Measurements from ENCODE around the gene IRF3.
A peak's percentile ranks its signal among the peaks of the same experiment; 100 is the strongest.
"Not testable (repeated sequence)": the region's sequence is repeated elsewhere in the genome, so short reads cannot be mapped to it uniquely, and the experiment has no call there.

IRF3 gene

DNA sequence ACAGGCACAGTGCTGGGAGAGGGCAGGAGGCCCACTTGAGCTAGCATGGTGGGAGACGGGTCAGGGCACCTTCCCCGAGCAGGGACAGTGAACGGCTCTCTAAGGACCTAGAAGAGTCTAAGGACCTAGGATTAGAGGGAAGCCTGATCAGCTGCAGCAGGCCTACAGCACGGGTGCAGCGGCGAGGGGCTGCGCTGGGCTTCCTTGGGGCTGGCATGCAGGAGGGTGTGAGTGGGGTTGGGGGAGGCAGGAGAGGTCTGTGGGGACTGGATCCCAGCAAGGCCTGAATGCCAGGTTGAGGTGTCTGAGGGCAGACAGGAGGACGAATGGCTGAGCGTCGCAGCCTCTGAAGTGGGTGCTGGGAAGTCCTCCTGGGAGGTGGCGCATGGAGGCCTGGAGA is 20.1 kb downstream of the IRF3 start:
- DNase-seq, result no peak

GRCh38 chr19:49643466-49643865 is 22.2 kb downstream of the IRF3 start:
- no peak for DNase-seq

DNA sequence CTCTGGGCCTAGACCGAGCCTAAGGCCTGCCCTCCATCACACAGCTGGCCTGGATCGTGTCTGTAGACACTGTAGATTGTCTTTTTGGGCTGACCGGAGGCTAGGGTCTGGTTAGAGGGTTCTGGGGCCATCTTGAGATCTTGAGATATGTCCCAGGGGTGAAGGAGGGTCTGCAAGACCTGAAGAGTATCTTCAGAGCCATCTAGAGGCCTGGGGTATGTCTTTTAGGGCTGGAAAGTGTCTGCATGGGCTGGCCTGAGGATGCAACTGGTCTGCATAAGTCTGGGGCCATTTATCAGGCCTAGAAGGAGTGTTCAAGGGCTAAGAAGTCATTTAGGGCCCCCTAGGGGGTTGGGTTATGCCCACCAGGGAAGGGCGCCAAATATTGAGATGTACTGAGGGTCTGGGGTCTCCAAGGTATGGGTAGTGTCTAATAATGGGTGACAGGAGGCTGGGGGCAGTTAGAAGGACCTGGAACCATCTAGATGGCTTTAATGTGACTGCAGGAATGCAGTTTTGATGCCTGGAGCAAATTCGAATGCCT is 23.1 kb downstream of the IRF3 start:
- no peak for DNase-seq

- DNase-seq, result peak; percentile 99
Measured at GRCh38 chr19:49641688-49642491, 23.8 kb downstream of the IRF3 start, which contains the start of gene SCAF1. Gene SCAF1 (plus strand): TSS chr19:49642209. CDS start chr19:49645027, 2,818 bp downstream.

DNA sequence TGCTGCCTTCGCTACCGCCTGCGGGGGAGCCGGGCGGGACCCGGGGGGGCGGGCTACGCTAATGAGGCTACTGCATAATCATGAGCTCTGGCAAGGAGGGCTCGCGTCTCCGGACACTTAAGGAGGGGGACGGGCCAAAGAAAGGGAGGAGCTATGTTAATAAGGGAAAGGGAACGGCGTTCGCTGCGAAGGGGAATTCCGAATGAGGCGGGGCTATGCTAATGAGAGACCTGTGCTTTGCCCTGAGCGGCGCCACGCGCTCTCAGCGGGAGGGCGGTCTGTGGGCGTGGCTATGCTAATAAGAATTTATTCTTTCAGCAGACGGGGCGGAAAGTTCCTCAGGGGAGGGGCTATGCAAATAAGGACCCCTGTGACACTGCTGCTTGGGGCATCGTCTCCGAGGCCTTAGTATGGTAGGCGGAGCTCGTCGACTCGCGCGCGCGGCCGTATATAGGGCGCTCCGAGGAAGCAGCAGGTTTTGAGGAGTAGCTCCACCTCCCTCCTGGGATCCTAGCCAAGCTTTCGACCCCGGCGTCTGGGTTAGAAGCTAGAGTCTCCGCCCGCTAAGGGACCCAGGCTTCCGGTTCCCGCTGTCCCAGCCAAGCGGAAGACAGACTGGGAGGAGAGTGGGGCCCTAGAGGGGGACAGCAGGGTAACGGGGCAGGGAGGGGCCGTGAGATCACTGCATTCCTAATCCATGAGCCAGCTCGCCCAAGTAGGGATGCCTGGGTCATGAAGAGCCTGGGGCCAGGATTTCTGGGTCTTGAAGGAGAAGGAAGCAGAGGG is 25.4 kb downstream of the IRF3 start, which contains the start of gene RRAS:
RRAS (minus strand) TSS at position 31 of the 786 bp plus-strand sequence. CDS start 45 bp downstream, outside the sequence.
- DNase-seq, result peak; percentile 99

DNA sequence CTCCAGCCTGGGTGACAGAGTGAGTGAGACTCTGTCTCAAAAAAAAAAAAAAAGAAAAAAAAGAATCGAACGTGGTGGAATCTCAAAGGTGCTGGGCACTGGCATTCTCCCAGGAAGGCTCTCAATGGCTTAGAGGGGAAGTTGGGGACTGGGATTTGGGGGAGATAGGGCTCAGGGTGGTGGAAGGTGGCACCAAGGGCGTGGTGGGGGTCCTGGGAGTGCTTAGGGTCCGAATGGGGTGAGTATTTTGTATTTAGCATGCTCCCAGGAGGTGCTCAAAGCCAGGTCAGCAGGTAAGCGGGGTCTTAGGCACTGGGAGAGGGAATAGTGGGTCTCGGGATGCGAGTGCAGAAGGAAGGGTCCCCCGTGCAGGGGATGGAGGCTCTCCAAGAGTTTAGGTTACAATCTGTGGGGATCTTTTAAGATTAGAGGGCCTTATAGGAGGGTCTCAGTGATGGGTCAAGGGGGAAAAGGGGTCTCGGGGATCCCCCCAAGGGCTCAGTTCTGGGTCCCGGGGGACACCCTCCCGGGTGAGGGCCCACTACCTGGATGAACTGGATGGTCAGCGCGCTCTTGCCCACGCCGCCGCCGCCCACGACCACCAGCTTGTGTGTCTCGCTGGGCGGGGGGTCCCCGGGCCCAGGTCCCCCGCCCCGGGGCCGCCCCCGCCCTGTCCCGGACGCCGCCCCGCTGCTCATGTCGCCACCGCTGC is 26.1 kb downstream of the IRF3 start:
- DNase-seq, result no peak

DNA sequence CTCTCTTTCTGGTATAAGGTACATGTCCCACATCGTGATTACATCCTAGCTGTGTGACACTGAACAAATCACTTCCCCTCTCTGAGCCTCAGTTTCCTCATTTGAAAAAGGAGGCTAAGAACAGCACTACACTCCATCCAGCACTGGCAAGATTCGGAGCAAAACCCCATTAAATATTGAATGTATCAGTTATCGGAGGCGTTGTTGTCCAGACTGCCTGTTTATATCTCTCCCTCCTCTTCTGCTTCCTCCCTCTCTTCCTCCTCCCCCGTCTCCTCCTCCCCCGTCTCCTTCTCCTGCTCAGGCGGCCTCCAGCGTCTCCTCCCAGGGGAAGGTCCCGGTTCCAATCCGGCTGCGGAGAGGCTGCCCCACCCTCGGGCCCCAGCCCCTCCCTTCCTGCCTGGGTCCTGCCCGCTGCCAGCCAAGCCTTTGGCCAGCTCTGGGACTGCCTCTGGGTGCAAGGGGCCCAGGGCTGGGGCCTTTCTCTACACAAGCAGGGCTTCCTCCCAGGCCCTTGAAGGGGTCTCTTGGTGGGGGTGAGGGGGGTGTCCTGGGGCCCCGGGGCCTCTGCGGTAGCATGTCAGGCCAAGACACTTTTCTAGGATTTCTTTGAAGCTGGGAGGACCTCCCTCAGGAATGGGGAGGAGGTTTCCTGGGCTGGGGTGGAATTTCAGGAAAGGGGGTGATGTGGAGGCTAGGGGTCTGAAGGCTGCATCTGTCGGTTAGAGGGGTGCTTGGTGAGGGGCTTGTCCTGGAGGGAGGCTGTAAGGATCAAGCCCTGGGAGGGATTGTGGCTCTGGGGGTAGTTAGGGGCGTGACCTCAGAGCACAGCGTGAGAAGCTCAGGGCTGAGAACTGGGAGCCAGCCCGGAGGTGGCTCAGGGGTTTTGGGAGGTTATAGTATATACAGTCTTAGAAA is 27.6 kb downstream of the IRF3 start:
- no peak for DNase-seq

DNA sequence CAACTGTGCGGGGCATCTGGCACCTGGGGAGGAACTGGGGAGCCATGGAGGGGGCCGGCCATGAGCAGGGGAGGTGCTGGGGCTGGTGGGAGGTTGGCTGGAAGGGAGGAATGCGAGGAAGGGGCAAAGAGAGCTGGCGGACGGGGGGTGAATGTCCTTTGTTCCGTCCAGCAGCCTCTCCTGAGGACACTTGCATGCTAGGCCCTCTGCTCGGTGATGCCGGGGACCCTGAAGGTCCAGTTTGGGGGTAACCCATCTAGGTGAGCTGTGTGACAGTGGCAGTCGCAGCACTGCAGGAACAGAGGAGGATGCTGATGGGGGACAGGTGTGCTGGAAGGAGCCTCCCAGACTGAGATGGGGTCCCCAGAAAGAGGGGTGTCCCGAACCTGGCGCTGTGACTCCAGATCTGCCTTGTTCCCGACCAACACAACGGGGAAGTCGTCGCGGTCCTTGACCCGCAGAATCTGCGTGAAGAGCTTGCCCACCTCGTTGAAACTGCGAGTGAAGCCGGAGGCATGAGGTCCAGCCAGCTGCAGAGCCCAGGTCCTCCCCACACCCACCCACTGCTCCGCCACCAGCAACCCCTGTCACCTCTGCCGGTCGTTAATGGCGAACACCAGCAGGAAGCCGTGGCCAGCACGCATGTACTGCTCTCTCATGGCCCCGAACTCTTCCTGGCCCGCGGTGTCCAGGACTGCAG is 29.3 kb downstream of the IRF3 start:
- no peak for DNase-seq

DNA sequence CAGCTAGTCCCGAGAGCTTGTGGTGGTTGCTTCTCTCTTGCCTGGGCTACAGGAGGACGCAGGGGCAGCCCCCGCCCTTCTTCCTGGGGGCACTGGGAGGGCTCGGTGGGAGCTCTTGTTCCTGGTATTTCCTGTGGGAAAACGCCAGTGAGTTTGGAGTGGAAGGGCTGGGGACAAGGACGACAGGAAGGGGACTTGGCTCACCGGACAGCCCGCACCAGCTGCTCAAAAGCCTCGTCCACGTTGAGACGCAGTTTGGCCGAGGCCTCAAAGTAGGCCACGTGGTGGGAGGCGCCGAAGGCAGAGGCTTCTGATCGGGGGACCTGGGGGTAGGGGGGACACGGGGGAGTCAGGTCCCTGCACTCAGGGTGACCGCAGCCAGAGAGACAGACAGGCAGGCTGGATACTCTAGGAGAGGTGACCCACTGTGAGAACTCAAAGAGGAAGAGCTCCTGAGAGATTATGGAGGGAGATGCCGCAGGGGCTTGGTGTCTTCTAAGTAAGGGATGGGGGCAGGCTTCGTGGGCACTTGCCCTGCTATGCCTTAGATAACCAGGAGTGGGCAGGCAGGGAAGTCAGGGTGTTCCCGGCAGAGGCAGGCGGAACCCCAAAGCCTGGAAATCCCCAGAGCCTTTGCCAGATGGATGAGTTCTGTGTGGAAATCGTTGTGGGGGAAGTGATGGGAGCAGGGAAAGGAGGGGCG is 30.0 kb downstream of the IRF3 start:
- DNase-seq, result no peak

- DNase-seq, result not testable (repeated sequence)
Measured at GRCh38 chr19:49633273-49633672, 32.4 kb downstream of the IRF3 start.

- no peak for DNase-seq
Measured at GRCh38 chr19:49632576-49632975, 33.1 kb downstream of the IRF3 start.

GRCh38 chr19:49631610-49632192 is 34.0 kb downstream of the IRF3 start:
- no peak for DNase-seq

GRCh38 chr19:49631014-49631588 is 34.6 kb downstream of the IRF3 start:
- no peak for DNase-seq

DNA sequence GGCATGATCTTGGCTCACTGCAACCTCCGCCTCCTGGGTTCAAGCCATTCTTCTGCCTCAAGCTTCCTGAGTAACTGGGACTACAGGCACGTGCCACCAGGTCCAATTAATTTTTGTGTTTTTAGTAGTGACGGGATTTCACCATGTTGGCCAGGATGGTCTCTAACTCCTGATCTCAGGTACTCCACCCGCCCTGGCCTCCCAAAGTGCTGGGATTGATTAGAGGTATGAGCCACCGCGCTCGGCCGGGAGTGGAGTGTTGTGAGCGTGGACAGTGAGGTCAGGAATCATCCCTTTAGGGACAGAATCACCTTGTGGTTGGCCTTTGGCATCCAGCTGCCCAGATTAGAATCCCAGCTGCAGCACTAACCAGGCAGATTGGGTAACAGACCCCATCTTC is 36.0 kb downstream of the IRF3 start:
- no peak for DNase-seq

DNA sequence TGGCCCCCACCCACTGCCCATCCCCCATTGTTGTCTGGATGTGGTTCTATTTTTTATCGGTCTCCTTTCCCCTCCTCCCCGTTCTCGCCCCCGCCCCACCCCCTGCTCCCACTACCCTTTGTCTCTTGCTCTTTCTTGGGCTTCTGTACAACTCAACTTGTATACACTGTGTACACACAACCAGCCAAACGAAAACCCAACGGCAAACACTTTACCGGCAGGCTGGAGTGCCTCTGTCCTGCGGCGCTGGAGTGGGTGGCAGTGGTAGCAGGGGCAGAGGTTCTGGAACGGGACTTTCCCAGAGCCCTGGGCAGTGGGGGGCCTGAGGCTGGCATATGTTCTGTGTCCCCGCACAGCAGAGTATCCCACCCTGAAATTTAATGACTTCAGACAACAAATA is 39.4 kb downstream of the IRF3 start:
- DNase-seq, result no peak

DNA sequence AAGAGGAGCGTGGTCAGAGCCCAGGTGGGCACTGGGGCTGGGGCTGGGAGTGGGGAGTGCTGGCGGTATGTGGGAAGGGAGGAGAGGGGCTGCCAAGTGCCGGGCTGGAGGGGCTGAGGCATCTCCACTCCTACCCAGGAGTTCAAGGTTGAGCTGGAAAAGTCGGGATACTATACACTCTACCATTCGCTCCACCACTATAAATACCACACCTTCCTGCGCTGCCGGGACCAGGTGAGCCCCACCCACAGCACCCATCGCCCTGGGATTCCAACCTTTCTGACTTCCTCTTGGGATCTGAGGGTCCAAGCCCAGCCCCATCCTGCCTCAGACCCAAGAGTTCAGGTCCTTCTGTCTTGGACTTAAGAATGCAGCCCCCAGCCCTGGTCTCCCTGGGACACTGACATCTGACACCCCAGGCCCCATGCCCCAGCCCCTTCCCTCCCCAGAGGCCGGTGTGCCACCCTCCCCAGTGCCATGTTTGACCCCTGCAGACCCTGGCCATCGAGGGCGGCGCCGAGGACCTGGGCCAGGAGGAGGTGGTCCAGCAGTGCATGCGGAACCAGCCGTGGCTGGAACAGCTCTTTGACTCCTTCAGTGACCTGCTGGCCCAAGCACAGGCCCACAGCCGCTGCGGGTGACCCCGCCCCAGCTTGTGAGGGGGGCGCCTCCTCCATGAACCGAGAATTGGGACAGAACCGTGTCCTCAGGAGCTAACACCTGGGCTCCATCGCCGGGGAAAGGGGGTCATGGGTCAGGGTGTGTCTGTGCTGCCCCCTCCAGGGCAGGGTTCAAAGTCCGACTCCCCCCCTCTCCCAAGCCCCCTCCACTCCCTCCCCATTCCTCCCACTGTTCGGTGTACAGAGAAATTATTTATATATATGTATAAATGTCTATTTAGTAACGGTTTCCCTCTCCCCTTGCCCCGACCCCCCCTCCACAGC is 40.4 kb downstream of the IRF3 start:
- DNase-seq, result no peak

DNA sequence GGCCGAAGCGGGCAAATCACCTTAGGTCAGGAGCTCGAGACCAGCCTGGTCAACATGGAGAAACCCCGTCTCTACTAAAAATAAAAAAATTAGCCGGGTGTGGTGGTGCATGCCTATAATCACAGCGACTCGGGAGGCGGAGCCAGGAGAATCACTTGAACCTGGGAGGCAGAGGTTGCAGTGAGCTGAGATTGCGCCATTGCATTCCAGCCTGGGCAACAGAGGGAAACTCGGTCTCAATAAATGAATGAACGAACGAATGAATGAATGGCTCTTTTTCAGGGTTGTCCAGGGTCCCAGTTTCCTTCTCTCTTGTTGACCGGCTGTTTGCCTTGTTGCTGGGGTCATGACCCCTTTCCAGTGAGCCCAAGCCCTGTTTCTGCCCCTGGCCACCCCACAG is 47.8 kb downstream of the IRF3 start:
- not testable (repeated sequence) for DNase-seq

- no peak for DNase-seq
Measured at GRCh38 chr19:49616945-49617344, 48.7 kb downstream of the IRF3 start.

DNA sequence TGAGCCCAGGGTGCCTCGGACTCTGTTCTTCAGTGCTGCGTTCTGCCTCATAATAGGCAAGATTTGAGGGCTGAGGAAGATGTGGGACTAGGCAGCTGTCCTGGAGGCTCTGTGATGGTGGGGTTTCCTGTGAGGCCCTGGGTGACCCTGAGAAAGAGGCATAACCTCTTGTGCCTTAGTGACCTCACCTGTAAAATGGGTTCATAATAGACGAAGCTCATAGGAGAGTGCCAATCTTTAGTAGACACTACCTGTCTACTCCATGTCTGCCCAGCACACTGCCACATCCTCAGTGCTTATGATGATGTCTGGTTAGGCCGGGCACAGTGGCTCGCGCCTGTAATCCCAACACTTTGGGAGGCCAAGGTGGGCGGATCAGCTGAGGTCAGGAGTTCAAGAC is 49.1 kb downstream of the IRF3 start:
- no peak for DNase-seq

All from NCI-H2081 (cell line).